ENCODE measurements around the gene SREBF1. TPM values are rescaled to one million over a fixed set of nuclear protein-coding genes. Genes with fewer than 3 reads are reported as not detected.
A peak's percentile ranks its signal among the peaks of the same experiment; 100 is the strongest.

SREBF1 gene
- total RNA-seq, 1 donor from 2014 or later = 18.9 TPM

DNA sequence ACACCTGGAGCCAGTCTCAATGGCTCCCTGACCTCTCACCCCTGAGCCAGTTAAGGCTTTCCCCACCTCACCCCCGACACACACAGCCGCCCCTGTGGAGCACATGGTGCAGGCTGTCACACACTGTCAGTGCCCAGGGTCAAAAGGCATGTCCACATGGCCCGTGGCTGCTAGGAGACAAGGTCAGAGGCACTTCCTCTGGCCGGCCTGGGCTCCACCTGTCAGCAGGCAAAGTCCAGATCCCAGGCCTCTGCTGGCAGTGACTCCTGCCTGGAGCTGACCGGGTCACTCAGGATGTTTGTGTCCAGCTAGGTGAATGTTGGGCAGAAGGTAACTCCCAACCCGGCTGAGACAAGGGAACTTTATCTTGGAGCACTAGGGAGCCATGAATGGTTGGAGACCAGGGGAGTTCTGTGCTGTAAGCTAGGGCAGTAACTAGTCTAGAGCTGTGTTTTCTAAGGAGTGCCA lies 6.0 kb downstream of the SREBF1 start:
- intact Hi-C loops (cut with DNase I) = no loop called here
- ATAC-seq (no peak), DNase-seq (ENCODE audit: missing footprints) (no peak)

DNA sequence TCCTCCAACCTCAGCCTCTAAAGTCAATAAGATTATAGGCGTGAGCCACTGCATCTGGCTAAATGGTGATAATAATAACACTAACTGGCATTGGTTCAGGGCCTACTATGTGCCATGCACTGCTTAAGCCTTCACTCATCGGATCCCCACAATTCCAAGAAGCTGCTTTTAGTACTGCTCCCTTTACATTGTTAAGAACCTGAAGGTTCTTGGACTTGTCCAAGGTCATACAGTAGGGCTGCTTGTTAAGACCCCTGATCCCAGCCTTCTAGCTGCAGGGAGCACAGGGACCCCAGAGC lies 6.6 kb downstream of the SREBF1 start:
- DNase-seq (ENCODE audit: missing footprints) (no peak), ATAC-seq (no peak)
- intact Hi-C loops (cut with DNase I) = no loop called here

DNA sequence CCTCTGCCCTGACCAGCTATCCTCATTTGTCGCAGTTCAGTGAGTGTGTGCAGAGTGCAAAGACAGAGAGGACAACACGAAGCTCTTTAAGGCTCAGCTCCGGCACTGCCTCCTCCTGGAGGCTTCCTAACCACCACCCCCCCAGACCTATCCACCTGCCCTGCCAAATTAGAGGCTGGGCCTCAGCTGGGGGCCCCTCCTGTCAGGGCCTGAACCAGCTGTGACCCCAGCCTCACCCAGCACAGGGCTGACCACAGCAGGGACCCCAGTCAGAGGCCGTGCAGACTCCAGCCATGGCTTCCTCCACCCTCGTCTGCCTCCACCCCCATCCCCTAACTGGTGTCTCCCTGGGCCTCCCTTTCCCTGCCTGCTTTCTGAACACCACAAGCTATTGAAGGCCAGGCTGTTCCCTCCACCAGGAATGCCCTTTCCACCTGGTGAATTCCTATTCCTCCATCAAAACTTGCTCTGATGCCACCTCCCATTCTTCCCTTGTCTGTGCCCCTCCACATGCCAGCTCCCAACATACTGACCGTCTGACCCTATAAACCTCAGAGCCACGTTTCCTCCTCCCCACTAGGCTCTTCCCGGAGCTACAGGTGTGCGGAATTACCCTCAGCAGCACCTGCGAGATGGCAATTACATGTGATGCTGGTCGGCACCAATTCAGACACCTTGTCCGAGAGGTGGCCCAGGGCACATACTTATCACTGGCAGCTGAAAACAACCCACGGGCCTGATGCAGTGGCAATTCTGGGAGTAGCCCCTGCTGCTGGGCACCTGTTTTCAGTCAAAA lies 8.8 kb downstream of the SREBF1 start:
- intact Hi-C loops (cut with DNase I) = no loop called here
- ATAC-seq = no peak

DNA sequence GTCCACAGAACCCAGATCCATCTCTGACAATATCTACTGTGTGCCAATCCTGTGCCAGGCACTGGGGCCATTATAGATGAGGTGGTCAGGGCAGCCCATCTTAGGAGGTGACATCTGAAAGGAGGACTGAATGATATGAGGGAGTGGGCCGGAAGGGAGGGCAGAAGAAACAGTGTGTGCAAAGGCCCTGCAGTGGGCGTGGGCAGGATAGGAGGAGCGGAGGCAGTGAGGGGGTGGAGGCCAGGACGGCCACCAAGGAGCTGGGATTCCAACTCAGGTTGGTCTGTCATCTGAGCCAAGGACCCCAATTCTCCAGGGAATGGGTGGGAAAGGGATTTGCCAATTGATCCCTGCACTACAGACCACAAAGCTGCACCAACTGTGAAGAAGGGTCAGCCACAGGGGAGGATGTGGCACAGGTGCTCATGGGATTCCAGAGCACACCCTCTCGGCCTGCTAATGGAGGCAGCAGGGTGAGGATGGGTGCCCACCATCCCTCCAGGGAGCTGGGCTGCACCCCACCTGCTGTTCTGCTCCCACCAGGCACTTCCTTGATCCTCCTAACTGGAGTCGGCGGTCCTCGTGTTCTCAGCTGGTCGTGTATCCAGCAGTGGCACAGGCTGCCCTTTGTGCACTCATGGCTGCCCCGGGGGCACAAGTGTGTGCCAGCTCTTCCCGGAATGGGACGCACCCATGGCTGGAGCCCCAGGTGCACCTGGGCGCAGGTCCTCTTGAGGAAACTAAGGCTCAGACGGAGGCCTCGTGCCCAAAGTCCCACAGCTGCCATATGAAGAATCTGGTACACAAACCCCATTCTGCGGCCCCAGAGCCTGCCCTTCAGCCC lies 9.6 kb downstream of the SREBF1 start:
- ATAC-seq (no peak), DNase-seq (ENCODE audit: missing footprints) (no peak)
- intact Hi-C loops (cut with DNase I) = no loop called here

More for the DNA sequence above, 8.8 kb downstream of the SREBF1 start:
- DNase-seq (ENCODE audit: missing footprints) = no peak

DNA sequence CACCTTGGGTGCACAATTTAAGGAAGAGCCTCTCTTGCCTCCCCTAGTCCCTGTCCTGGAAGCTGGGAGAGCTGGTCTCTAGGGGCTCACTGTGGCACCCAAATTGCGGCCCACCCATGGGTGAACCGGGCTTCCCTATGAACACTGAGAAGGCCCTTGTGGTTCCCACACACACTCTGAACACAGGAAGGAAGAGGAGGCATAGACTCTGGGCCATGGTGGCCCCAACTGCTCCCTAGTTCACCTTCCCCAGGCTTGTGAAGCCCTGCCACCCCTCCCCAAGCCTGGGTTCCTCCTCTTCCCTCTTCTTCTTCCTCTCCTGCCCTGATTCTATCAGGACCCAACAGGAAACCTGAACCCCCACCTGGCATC lies 10.5 kb downstream of the SREBF1 start:
- no peak for ATAC-seq
- DNase-seq (ENCODE audit: missing footprints) = no peak
- intact Hi-C loops (cut with DNase I) = no loop called here

DNA sequence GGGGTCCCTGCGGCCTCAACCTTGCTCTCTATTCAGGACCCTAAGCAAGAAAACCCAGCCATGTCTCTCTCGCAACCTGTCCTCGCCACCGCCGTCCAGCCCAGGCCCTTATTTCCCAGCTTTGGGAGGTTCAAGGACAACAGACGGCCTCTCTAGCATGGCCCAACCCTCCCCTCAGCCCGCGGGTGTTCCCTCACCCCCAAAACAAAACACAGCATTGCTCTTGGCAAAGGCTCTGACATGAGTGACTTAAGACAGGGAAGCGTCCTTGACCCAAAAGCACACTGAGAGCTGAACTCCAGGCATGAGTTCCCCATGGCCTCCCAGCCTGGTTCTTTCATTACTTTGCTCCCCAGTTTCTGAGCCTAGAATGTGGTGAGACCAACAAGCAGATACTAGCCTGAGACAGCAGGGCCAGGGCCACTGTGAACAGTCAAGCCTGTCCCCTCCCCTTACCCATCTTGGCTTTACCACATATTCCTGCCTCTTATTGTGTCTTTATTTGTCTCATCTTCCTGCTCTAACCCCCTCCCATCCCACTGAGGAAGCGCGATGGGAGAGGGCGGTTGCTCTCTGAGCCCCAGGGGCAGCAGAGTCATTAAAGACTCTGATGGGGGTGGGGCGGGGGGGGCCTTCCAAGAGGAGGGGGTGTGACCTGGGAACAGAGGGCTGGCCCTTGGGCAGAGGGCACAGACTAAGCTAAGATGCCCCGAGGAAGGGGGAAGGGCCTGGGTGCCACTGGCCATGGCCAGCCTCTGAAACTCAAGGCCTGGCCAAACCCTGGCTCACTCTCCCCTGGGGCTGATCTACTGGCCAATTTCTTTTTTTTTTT lies 11.8 kb downstream of the SREBF1 start:
- ATAC-seq = peak; percentile 6
- DNase-seq (ENCODE audit: missing footprints) = no peak
- intact Hi-C loops (cut with DNase I) = no loop called here

DNA sequence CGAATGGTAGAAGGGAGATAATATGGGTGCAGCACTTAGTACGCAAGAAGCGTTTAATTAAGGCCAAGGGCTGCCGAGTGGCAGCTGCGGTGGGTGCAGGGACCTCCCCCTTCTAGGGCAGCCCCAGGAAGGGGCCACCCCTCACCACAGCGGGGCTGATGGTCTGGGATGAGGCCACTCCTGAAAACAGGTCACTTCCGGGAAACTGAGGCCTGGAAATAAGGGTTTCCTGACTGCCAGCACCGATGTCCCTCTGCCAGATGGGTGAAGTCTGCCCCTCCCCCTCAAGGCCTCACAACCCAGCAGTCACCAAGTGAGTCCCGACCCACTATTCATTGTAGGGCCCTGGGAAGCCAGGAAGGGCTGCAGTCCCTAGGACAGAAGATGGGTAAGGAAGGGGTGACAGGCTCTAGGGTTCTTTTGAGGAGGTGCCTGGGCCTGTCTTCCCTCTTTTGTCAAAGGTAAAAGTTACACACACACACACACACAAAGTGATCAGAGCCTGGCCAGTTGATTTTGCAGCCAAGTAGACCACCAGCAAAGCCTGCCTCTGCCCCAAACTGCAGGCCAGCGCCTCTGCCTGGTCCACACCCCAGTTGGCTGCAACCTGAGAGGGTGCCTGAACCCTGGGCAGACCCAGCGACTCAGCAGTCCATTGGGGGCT lies 12.5 kb downstream of the SREBF1 start:
- no peak for DNase-seq (ENCODE audit: missing footprints)
- intact Hi-C loops (cut with DNase I) = no loop called here
- ATAC-seq = no peak

DNA sequence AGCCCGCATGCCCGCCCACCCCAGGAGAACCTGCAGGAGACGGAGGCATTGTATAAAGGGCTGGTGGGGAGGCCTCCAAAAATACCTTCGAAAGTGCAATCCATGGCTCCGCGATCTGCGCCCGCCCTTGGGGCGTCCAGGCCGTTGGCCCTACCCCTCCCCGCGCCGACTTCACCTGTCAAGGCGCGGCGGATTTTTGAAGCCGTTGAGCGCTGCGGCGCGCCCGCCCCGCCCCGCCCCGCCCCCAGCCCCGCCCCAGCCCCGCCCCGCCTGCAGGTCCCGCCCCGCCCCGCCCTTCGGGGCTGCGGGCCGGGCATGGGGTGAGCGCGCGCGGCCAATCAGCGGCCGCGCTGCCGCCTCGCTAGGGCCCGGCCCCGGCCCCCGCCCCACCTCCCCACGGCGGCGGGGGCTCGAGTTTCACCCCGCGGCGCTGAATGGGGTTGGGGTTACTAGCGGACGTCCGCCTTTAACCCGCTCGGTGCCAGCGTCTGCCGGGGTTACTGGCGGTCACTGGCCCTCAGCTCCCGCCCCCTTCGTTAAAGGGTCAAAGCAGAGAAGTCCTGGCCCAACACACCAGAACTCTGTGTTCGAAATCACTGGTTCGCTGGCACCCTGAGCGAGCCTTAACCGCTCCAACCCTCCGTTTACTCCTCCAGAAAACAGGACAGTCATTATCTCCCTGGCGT lies 13.2 kb downstream of the SREBF1 start:
- DNase-seq (ENCODE audit: missing footprints) (peak; percentile 94), ATAC-seq (peak; percentile 90)
- intact Hi-C loops (cut with DNase I) = no loop called here

DNA sequence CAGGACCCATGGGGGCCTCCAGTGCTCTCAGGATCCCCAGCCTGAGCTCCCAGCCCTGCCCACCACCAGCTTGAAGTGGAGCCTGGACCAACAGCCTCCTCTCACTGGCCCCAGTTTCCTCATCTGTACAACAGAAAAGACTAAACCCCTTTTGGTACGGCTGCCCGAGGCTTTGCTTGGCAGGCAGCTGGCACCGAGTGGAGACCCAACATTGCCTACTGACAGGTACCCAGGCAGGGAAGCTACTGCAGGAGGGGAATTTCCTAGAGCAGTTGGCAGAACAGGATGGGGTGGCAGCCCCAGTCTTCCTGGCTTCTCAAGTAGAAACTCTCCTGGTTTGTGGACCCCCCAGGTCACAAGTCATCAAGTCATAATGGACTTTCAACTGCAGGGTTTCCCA lies 14.2 kb downstream of the SREBF1 start:
- intact Hi-C loops (cut with DNase I) = no loop called here
- no peak for DNase-seq (ENCODE audit: missing footprints)
- ATAC-seq = no peak

DNA sequence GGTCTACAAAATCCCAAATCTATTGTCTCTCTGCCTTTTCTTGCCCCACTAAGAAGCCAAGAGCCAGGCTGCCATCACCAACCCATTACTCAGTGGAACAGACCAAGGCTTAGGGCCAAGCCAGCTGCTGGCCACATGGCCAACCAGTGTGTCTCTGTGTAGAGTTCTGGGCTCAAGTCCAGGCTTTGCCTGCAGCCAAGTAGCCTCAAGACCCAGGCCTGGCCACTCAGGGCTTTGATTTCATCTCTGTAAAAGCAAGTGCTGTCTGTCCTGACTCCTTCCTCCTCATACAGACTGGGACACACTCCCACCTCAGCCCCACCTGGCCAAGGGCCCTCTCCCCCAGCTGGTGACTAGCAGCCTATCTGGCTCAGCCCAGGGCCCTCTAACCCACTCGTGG lies 14.6 kb downstream of the SREBF1 start:
- intact Hi-C loops (cut with DNase I) = no loop called here
- ATAC-seq (peak; percentile 45), DNase-seq (ENCODE audit: missing footprints) (peak; percentile 86)

DNA sequence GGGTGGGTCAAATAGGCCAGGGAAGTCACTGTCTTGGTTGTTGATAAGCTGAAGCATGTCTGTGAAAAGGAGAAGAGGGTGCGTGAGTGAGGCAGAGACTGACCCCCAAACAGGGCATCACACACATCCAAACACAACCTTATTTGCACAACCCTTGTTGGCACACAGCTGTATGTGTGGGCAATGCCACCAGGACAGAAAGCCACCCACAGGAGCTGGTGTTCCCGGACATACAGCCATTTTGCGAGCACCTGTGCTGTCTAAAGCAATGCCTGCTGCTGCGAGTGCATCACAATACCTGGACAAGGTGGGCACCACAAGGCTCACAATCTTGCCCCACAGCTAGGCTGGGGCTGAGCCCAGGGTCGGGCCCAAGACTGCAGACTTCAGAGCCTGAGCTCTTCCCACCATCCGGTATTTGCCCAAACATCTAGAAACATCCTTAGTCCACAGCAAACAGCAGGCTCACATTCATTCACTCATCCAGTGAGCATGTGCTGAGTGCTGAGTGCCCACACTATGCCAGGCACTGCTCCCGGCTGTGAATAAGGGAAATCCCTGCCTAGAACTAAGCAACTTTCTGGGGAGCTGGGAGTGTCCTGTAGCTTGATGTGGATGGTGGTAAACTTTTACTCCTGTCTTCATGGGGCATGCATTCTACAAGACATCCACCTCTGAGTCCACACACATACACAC lies 16.2 kb downstream of the SREBF1 start:
- ATAC-seq (no peak), DNase-seq (ENCODE audit: missing footprints) (no peak)
- intact Hi-C loops (cut with DNase I) = no loop called here

DNA sequence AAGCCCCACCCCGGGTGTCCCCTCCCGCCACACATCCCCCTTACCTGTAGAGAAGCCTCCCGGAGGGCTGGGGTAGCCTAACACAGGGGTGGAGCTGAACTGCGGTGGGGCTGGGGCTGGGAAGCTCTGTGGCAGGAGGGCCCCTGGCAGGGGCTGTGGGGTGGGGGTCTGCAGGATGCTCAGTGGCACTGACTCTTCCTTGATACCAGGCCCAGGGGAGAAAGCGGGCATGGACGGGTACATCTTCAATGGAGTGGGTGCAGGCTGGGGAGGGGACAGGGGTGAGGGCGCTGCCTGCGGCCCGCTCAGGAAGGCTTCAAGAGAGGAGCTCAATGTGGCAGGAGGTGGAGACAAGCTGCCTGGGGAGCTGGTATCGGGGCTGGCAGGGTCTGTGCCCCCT lies 16.7 kb downstream of the SREBF1 start:
- intact Hi-C loops (cut with DNase I) = no loop called here
- DNase-seq (ENCODE audit: missing footprints) = no peak
- ATAC-seq = no peak

DNA sequence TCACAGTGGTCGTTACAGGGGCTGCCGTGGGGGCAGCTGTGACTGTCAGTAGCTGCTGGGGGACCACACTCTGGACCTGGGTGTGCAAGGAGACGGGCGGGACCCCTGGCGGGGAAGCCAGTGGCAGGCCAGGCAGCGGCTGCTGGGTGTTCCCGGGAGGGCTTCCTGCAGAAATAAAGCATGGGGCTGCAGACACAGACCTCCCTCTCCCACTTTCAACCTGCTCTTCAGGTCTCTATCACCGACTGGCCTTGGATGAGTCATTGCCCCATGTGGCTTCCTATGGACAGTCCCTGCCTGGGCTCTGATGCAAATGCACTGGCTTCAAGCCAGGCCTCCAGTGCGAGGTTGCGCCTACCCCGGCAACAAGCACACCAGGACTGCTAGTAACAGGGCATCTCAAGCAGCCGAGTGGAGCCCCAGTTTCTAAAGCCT lies 17.2 kb downstream of the SREBF1 start:
- intact Hi-C loops (cut with DNase I) = loop anchor here (5.0 kb wide), 1 partner anchor 213 kb away; no protein-coding TSS in a partner anchor
- ATAC-seq (no peak), DNase-seq (ENCODE audit: missing footprints) (no peak)

DNA sequence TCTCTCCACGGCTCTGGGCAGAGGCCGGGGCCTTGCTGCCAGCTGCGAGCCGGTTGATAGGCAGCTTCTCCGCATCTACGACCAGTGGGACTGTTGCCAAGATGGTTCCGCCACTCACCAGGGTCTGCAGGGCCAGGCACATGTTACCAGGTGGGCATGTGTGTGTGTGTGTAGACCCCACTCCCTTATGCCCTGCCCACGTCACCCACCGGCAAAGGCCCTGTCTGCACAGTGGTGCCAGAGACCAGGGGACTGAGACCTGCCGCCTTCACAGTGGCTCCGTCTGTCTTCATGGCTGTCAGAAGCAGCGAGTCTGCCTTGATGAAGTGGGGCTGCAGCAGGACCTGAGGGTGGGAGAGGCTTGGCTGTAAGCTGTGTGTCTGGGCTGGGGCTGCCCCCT lies 17.7 kb downstream of the SREBF1 start:
- ATAC-seq (no peak), DNase-seq (ENCODE audit: missing footprints) (no peak)
- intact Hi-C loops (cut with DNase I) = loop anchor here (5.0 kb wide), 1 partner anchor 213 kb away; no protein-coding TSS in a partner anchor

DNA sequence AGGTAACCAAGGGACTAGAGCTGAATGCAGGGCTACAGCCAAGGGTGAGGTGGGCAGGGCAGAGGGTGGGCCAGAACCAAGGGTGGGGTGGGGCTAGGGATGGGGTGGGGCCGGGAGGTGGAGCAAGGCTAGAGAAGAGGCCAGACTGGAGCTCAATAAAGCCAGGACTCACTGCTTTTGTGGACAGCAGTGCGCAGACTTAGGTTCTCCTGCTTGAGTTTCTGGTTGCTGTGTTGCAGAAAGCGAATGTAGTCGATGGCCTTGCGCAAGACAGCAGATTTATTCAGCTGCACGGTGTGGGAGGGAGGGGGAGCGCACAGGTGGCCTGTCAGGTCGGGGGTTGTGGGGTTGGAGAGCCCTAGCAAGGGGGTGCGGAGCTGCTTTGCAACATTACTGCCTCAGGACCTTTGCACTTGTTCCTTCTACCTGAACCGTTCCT lies 18.7 kb downstream of the SREBF1 start:
- intact Hi-C loops (cut with DNase I) = loop anchor here (5.0 kb wide), 1 partner anchor 214 kb away; no protein-coding TSS in a partner anchor

DNA sequence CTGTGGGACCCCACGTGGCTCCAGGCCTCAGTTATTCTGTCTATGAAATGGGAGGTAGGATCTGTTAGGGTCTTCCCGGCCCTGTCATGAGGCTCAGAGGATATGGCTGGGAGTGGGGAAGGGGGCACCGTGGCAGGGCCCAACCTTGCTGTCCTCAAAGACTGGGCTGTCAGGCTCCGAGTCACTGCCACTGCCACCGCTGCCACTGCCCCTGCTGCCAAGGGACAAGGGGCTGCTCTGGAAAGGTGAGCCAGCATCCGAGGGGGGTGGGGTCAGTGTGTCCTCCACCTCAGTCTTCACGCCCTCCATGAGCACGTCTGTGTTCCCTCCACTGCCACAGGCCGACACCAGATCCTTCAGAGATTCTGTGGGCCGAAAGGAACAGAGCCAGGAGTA lies 19.2 kb downstream of the SREBF1 start:
- DNase-seq (ENCODE audit: missing footprints) = no peak
- intact Hi-C loops (cut with DNase I) = loop anchor here (5.0 kb wide), 1 partner anchor 215 kb away; no protein-coding TSS in a partner anchor
- ATAC-seq = no peak

More for the DNA sequence above, 18.7 kb downstream of the SREBF1 start:
- DNase-seq (ENCODE audit: missing footprints) (no peak), ATAC-seq (peak; percentile 8)

DNA sequence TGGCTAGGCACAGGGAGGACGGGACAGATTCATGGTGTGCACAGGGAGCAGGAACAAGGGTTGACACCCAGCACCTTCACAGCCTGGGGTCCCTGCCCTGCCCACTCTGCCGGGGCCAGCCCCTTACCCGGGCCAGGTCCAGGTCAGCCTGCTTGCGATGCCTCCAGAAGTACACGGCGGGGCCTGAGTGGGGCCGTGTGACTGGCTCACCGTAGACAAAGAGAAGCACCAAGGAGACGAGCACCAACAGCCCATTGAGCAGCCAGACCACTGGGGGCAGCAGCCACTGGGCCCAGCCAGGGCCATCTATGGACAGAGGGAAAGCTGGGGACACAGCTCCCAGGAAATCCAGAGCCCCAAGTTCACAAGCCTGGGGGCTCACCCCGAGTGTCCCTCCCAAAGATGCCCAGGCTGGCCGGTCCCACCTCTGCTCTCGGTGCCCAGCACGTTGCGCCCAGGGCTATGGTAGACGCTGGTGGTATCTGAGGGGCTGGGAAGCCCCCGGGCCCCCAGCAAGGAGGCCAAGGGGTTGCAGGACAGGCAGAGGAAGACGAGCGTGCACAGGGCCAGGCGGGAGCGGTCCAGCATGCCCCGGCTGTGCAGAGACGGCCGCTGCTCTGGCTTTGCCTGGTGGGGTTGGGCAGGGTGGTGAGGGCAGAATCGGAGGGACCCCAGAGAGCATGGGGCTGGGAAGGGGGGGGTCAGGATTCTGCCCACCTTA lies 19.8 kb downstream of the SREBF1 start:
- ATAC-seq = no peak
- no peak for DNase-seq (ENCODE audit: missing footprints)
- intact Hi-C loops (cut with DNase I) = loop anchor here (5.0 kb wide), 1 partner anchor 215 kb away; no protein-coding TSS in a partner anchor

Data from Right ventricle myocardium inferior (tissue), 1 donor.